DOHH2 (cell line): ENCODE measurements around the gene LUC7L3.

Experiments
- H3F3A ChIP-seq: fragments of 200-600 bp; sonication (generic), shearing (Covaris generic); 2 replicates; pipeline ENCODE4 v1.6.0; 2016; ENCODE audit warnings: antibody characterized with exemption, mild to moderate bottlenecking; ENCODE audit not compliant: control insufficient read depth, insufficient read depth
- H3K27ac ChIP-seq: fragments of 200-600 bp; sonication (generic); 2 replicates; pipeline ENCODE4 v1.5.1; 2014; ENCODE audit warnings: low read depth, mild to moderate bottlenecking, low read length, moderate library complexity
- H3K27me3 ChIP-seq: fragments of 200-600 bp; sonication (generic); 2 replicates; pipeline ENCODE4 v1.6.1; 2014; ENCODE audit warnings: mild to moderate bottlenecking, low read length, mixed read lengths; ENCODE audit not compliant: control insufficient read depth
- H3K36me3 ChIP-seq: fragments of 200-600 bp; sonication (generic); 2 replicates; pipeline ENCODE4 v1.6.1; 2014; ENCODE audit warnings: mild to moderate bottlenecking, low read length, moderate library complexity, mixed read lengths; ENCODE audit not compliant: control insufficient read depth
- H3K4me1 ChIP-seq: fragments of 200-600 bp; sonication (generic); 2 replicates; pipeline ENCODE4 v1.6.1; 2014; ENCODE audit warnings: mild to moderate bottlenecking, low read length, mixed read lengths; ENCODE audit not compliant: control insufficient read depth
- H3K4me2 ChIP-seq: fragments of 200-600 bp; sonication (generic); 2 replicates; pipeline ENCODE4 v1.6.0; 2014; ENCODE audit warnings: mild to moderate bottlenecking, low read length, moderate library complexity
- H3K4me3 ChIP-seq: fragments of 200-600 bp; sonication (generic); 2 replicates; pipeline ENCODE4 v1.5.1; 2014; ENCODE audit warnings: mild to moderate bottlenecking, low read length, mixed read lengths
- H3K79me2 ChIP-seq: fragments of 200-600 bp; sonication (generic); 2 replicates; pipeline ENCODE4 v1.6.1; 2014; ENCODE audit warnings: mild to moderate bottlenecking, low read length, mixed read lengths; ENCODE audit not compliant: control insufficient read depth
- H3K9me2 ChIP-seq: fragments of 200-600 bp; sonication (generic); replicated peaks from 2 replicates; pipeline ENCODE4 v1.6.1; 2014; ENCODE audit warnings: mild to moderate bottlenecking, low read length, mixed read lengths; ENCODE audit not compliant: control insufficient read depth
- H3K9me3 ChIP-seq: fragments of 200-600 bp; sonication (generic); 2 replicates; pipeline ENCODE4 v1.6.1; 2014; ENCODE audit warnings: antibody characterized with exemption, low read length, mixed read lengths; ENCODE audit not compliant: control insufficient read depth, insufficient read depth
- H4K20me1 ChIP-seq: fragments of 200-600 bp; sonication (generic); 2 replicates; pipeline ENCODE4 v1.6.0; 2014; ENCODE audit warnings: low read depth, mild to moderate bottlenecking, antibody characterized with exemption, low read length, moderate library complexity; ENCODE audit not compliant: control insufficient read depth, insufficient read depth
- EZH2phosphoT487 ChIP-seq: fragments of 200-600 bp; sonication (generic); IDR thresholded peaks from 2 replicates; pipeline ENCODE4 v1.6.1; 2017; ENCODE audit warnings: borderline replicate concordance, mild to moderate bottlenecking, antibody characterized with exemption, low read length, moderate library complexity, mixed read lengths
- TF ChIP-seq, protein P1 (sequence below): fragments of 200-600 bp; sonication (generic); IDR thresholded peaks from one replicate; pipeline ENCODE4 v1.5.1; 2014; ENCODE audit warnings: antibody characterized with exemption, mild to moderate bottlenecking, low read depth, low read length; ENCODE audit not compliant: poor library complexity, severe bottlenecking

Gene LUC7L3

DNA sequence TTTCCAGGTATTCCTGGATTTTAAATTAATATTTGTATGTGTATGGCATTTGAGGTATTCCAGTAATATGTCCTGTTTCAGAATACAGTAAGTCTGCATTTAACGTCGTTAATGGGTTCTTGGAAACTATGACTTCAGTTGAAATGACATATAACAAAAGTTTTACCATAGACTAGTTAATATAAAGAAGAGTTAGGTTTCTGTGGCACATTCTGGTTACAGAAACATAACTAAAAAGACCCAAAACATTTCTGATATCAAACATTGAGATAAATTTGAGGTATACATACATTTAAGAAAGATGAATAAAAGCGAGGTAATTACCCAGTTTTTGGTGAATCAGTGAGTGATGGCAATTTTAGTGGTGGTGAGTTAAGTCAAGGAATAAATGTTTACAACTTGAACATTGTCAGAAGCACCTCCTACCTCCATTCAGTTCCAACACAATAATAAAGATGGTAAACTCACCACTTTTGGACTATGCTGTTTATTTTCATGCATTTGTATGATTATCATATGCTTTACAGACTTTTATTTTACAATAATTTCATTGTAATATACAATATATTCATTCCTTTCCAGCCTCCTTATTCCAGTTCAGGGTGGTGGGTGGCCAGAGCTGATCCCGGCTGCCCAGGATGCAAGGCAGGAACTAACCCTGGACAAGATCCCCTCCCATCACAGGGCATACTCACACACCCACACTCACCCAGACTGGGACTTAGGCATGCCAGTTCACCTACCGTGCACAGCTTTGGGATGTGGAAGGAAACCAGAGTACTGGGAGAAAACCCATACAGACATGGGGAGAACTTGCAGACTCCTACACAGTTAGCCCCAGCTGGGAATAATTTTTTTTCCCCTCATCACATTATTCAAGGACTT is 9.7 kb downstream of the LUC7L3 start:
- Histone ChIP-seq H3K36me3 (peaks cover 60% of the 10 kb centered on the region), H3K79me2 (peaks cover 100% of the 10 kb centered on the region), H3K4me1 (peaks cover 15% of the 10 kb centered on the region), H3K9me3 (no peaks in the 10 kb centered on the region), H3K27me3 (no peaks in the 10 kb centered on the region), H3K9me2 (no peaks in the 10 kb centered on the region), H3K4me2 (no peak overlapping the region), H4K20me1 (peaks cover 48% of the 10 kb centered on the region), H3F3A (peaks cover 2% of the 10 kb centered on the region; the same call in 1 of the 2 replicates), H3K4me3 (no peak overlapping the region), H3K27ac (no peak overlapping the region)
- TF ChIP-seq, protein P1, sequence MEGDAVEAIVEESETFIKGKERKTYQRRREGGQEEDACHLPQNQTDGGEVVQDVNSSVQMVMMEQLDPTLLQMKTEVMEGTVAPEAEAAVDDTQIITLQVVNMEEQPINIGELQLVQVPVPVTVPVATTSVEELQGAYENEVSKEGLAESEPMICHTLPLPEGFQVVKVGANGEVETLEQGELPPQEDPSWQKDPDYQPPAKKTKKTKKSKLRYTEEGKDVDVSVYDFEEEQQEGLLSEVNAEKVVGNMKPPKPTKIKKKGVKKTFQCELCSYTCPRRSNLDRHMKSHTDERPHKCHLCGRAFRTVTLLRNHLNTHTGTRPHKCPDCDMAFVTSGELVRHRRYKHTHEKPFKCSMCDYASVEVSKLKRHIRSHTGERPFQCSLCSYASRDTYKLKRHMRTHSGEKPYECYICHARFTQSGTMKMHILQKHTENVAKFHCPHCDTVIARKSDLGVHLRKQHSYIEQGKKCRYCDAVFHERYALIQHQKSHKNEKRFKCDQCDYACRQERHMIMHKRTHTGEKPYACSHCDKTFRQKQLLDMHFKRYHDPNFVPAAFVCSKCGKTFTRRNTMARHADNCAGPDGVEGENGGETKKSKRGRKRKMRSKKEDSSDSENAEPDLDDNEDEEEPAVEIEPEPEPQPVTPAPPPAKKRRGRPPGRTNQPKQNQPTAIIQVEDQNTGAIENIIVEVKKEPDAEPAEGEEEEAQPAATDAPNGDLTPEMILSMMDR = no peak
- no peak for TF ChIP-seq EZH2phosphoT487

DNA sequence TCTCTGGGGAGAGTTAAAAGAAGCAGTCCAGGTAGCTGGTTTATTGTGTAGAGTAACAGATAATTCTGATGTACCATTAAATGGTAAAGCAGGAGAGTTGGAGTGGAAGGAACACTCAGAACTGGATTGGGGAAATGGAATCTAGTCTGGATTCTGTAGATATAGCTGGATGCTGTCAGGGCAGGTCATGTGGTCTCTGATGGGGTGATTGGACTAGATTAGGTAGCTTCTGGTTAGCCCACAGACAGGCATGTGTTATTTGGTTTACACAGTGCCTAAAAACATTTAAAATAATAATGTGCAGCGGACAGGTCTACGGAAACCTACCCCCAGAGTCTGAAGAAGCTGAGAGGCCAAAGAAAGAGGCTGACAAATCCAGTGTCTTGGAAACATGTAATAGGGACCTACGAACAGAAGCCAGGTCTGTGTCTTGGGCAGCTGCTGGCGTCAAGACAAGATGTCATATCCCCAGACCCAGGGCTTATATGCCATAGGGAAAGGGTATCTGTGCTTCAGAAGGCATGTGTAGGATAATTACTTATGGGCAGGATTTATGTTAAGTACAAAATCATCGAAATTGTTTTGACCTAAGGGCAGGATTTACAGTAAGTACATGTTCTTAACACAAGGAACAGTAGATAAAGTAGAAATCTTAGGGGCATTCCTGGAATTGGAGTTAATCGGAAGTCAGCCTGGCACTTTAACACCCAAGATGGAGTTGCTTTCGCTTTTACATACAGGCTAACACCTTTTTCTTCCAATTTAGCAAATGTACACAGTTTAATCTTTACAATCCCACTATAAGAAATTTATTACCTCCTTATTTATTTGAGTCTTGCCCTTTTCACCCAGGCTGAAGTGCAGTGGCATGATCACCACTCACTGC is 12.4 kb downstream of the LUC7L3 start:
- peaks cover 100% of the 10 kb centered on the region for H3K79me2 ChIP-seq
- no peaks in the 10 kb centered on the region for H3K9me3 ChIP-seq
- no peak overlapping the region for H3K27ac ChIP-seq
- peaks cover 58% of the 10 kb centered on the region for H3K36me3 ChIP-seq
- no peak overlapping the region for H3K4me3 ChIP-seq
- H3K9me2 ChIP-seq = no peaks in the 10 kb centered on the region
- H3K4me1 ChIP-seq = peaks cover 10% of the 10 kb centered on the region
- peaks cover 41% of the 10 kb centered on the region for H4K20me1 ChIP-seq
- no peaks in the 10 kb centered on the region for H3K27me3 ChIP-seq
- H3K4me2 ChIP-seq = no peak overlapping the region
- no peak for TF ChIP-seq EZH2phosphoT487
- TF ChIP-seq, protein P1 = no peak
- H3F3A ChIP-seq = peaks cover 4% of the 10 kb centered on the region

DNA sequence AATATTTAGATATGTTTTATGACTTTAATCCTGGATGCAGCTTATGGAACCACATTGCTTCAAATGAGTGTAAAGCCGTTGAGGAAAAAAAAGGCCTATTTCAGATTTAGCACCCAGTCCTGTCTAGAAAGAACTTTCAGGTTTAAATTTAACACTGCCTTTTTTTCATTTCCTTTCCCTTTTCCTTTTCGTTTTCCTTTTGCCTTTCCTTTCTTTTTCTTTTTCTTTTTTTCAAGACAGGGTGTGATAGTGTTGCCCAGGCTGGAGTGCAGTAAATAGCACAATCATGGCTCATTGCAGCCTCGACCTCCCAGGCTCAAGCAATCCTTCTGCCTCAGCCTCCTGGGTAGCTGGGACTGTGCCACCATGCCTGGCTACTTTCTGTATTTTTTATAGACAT is 15.9 kb downstream of the LUC7L3 start:
- Histone ChIP-seq H3K36me3 (peaks cover 76% of the 10 kb centered on the region), H3K4me3 (no peak overlapping the region), H3K9me2 (no peaks in the 10 kb centered on the region), H3K4me1 (peaks cover 10% of the 10 kb centered on the region), H3K79me2 (peaks cover 100% of the 10 kb centered on the region), H3K27me3 (no peaks in the 10 kb centered on the region), H3K27ac (no peak overlapping the region), H3K4me2 (no peak overlapping the region), H3K9me3 (no peaks in the 10 kb centered on the region), H4K20me1 (peaks cover 30% of the 10 kb centered on the region), H3F3A (peaks cover 4% of the 10 kb centered on the region)
- TF ChIP-seq, protein P1 = no peak
- TF ChIP-seq EZH2phosphoT487 = no peak
